Measurements from ENCODE around the gene HTT. TPM values are rescaled to one million over a fixed set of nuclear protein-coding genes. Genes with fewer than 3 reads are reported as not detected.

Gene HTT
- total RNA-seq, 2 donors from 2014 or later = 37.8 to 97.8 TPM

- no peak for DNase-seq (ENCODE audit: low spot score)
- 71% methylated on average over 12 of the region's 12 CpGs for WGBS
Measured at GRCh38 chr4:3179126-3179706, 104.7 kb downstream of the HTT start.

GRCh38 chr4:3183008-3183407 is 108.5 kb downstream of the HTT start:
- TF ChIP-seq POLR2A (IDR thresholded peaks at IDR 0.05) (no peak), POLR2AphosphoS5 (IDR thresholded peaks at IDR 0.05) (no peak)
- no peak for DNase-seq (ENCODE audit: low spot score)
- no peaks in the 10 kb centered on the region for H3K9me3 ChIP-seq
- no peak overlapping the region for H3K4me3 ChIP-seq
- no peaks in the 10 kb centered on the region for H3K27me3 ChIP-seq (replicated peaks; ENCODE audit: insufficient read depth)
- H3K36me3 ChIP-seq = peaks cover 5 to 8% of the 10 kb centered on the region in 2 donors
- intact Hi-C loops (cut with DNase I) = no loop called here
- H3K4me1 ChIP-seq (replicated peaks) = peaks cover 4% of the 10 kb centered on the region
- H3K27ac ChIP-seq = peak overlapping the region in 1 of 2 donors; percentile 66
- WGBS = 99% methylated on average over 4 of the region's 4 CpGs

More at GRCh38 chr4:3179126-3179706, 104.7 kb downstream of the HTT start:
- no peaks in the 10 kb centered on the region for H3K9me3 ChIP-seq
- no peaks in the 10 kb centered on the region for H3K27me3 ChIP-seq (replicated peaks; ENCODE audit: insufficient read depth)
- H3K36me3 ChIP-seq = peaks cover 5 to 8% of the 10 kb centered on the region in 2 donors
- intact Hi-C loops (cut with DNase I) = no loop called here
- peaks cover 5% of the 10 kb centered on the region for H3K4me1 ChIP-seq (replicated peaks)
- H3K4me3 ChIP-seq = no peak overlapping the region
- no peak for TF ChIP-seq POLR2A (IDR thresholded peaks at IDR 0.05)
- TF ChIP-seq CTCF (IDR thresholded peaks at IDR 0.05) = no peak
- TF ChIP-seq POLR2AphosphoS5 (IDR thresholded peaks at IDR 0.05) = no peak
- no peak overlapping the region for H3K27ac ChIP-seq

GRCh38 chr4:3184725-3185124 is 110.2 kb downstream of the HTT start:
- intact Hi-C loops (cut with DNase I) = no loop called here
- Histone ChIP-seq H3K9me3 (no peaks in the 10 kb centered on the region), H3K4me3 (no peak overlapping the region), H3K36me3 (peaks cover 5 to 8% of the 10 kb centered on the region in 2 donors), H3K4me1 (replicated peaks) (peaks cover 4% of the 10 kb centered on the region), H3K27me3 (replicated peaks; ENCODE audit: insufficient read depth) (no peaks in the 10 kb centered on the region), H3K27ac (no peak overlapping the region)
- DNase-seq (ENCODE audit: low spot score) = no peak
- TF ChIP-seq CTCF (IDR thresholded peaks at IDR 0.05) = no peak
- TF ChIP-seq POLR2A (IDR thresholded peaks at IDR 0.05) = no peak
- TF ChIP-seq POLR2AphosphoS5 (IDR thresholded peaks at IDR 0.05) = no peak
- WGBS = 86% methylated on average over 4 of the region's 4 CpGs

GRCh38 chr4:3186609-3187008 is 112.1 kb downstream of the HTT start:
- no peak for DNase-seq (ENCODE audit: low spot score)
- 86% methylated on average over 11 of the region's 11 CpGs for WGBS
- no peak overlapping the region for H3K4me3 ChIP-seq
- intact Hi-C loops (cut with DNase I) = no loop called here
- H3K27me3 ChIP-seq (replicated peaks; ENCODE audit: insufficient read depth) = no peaks in the 10 kb centered on the region
- H3K4me1 ChIP-seq (replicated peaks) = peaks cover 4% of the 10 kb centered on the region
- H3K9me3 ChIP-seq = no peaks in the 10 kb centered on the region
- TF ChIP-seq POLR2AphosphoS5 (IDR thresholded peaks at IDR 0.05) = no peak
- TF ChIP-seq CTCF (IDR thresholded peaks at IDR 0.05) = no peak
- TF ChIP-seq POLR2A (IDR thresholded peaks at IDR 0.05) = no peak
- no peak overlapping the region for H3K27ac ChIP-seq
- peaks cover 5 to 8% of the 10 kb centered on the region in 2 donors for H3K36me3 ChIP-seq

- H3K9me3 ChIP-seq = no peaks in the 10 kb centered on the region
- no peak for TF ChIP-seq POLR2A (IDR thresholded peaks at IDR 0.05)
- no peak for TF ChIP-seq CTCF (IDR thresholded peaks at IDR 0.05)
- peak; percentile 65 for TF ChIP-seq POLR2AphosphoS5 (IDR thresholded peaks at IDR 0.05)
- H3K4me1 ChIP-seq (replicated peaks) = peaks cover 4% of the 10 kb centered on the region
- intact Hi-C loops (cut with DNase I) = no loop called here
- H3K36me3 ChIP-seq = peaks cover 0 to 1% of the 10 kb centered on the region in 2 donors
- H3K4me3 ChIP-seq = no peak overlapping the region
- H3K27me3 ChIP-seq (replicated peaks; ENCODE audit: insufficient read depth) = no peaks in the 10 kb centered on the region
- H3K27ac ChIP-seq = peak overlapping the region in 1 of 2 donors; percentile 41
- DNase-seq (ENCODE audit: low spot score) = peak; percentile 20
- 39% methylated on average over 6 of the region's 6 CpGs for WGBS
Measured at GRCh38 chr4:3188118-3188517, 113.6 kb downstream of the HTT start.
